Uterus (tissue), 2 donors: ENCODE results near the gene PMPCA.
"Not testable (repeated sequence)": the region's sequence is repeated elsewhere in the genome, so short reads cannot be mapped to it uniquely, and the experiment has no call there.

Source experiments
- CTCF ChIP-seq, 4 experiments: fragments of 200-600 bp in 2 of 4; fragments of 450-650 bp in 2 of 4; sonication (generic) in 2 of 4; IDR thresholded peaks; one replicate each; pipeline ENCODE4 v1.5.1; 2016 to 2019; ENCODE audit warnings: antibody characterized with exemption in 4 of 4, mild to moderate bottlenecking in 2 of 4, moderate library complexity in 1 of 4
- POLR2A ChIP-seq, 2 donors: fragments of 450-650 bp; IDR thresholded peaks; one replicate each; pipeline ENCODE4 v1.6.1; 2016; ENCODE audit warnings: antibody characterized with exemption in 2 of 2, mild to moderate bottlenecking in 1 of 2, moderate library complexity in 1 of 2

- not testable (repeated sequence) for TF ChIP-seq POLR2A, CTCF (IDR thresholded peaks at IDR 0.05)
Measured at GRCh38 chr9:136407061-136407460, 3.4 kb upstream of the PMPCA start.
